SH-SY5Y (cell line): ENCODE results near the gene USP51.

Source experiments
- GATA2 ChIP-seq: IDR thresholded peaks from 2 replicates; pipeline ENCODE4 v1.6.1; 2011; ENCODE audit warnings: mild to moderate bottlenecking, low read depth, low read length
- GATA3 ChIP-seq: IDR thresholded peaks from 2 replicates; pipeline ENCODE4 v1.6.1; 2011; ENCODE audit warnings: low read depth, mild to moderate bottlenecking, low read length, moderate library complexity

The USP51 gene

GRCh38 chrX:55451990-55452832 is 37.4 kb downstream of the USP51 start, which contains the start of gene MAGEH1:
TSS of gene MAGEH1 (plus strand) at chrX:55452127. CDS start at chrX:55452375, 248 bp downstream.
- no peak for TF ChIP-seq GATA2
- TF ChIP-seq GATA3: no peak

GRCh38 chrX:55451626-55451989 is 38.0 kb downstream of the USP51 start:
- TF ChIP-seq GATA3 (no peak), GATA2 (no peak)

- TF ChIP-seq GATA2 (no peak), GATA3 (no peak)
Observed at GRCh38 chrX:55451141-55451540, 38.5 kb downstream of the USP51 start.

GRCh38 chrX:55450259-55450658 is 39.4 kb downstream of the USP51 start:
- no peak for TF ChIP-seq GATA2
- TF ChIP-seq GATA3: no peak
